H1 (cell line): ENCODE measurements around the gene COA1. TPM values are rescaled to one million over a fixed set of nuclear protein-coding genes. Genes with fewer than 3 reads are reported as not detected.

Experiments
- CTCF ChIA-PET: fragments of 300-600 bp; sonication (Branson Sonifier 250); formaldehyde crosslinking; loops from one replicate; lab custom pipeline; 2021; ENCODE audit not compliant: partially characterized antibody; lab: Charles Lee
- POLR2A ChIA-PET: fragments of 300-600 bp; sonication (Branson Sonifier 250); formaldehyde crosslinking; loops from one replicate; lab custom pipeline; 2021; ENCODE audit warnings: inconsistent platforms; ENCODE audit not compliant: partially characterized antibody; lab: Charles Lee
- DNase-seq, 2 experiments: peaks; one replicate each; pipeline versions ENCODE4 v3.0.0 to v3.0.0-alpha.2; 2010 to 2022; ENCODE audit warnings: low spot score in 2 of 2, low read depth in 1 of 2, mixed read lengths in 1 of 2
- FAIRE-seq: peaks from 2 replicates; lab custom pipeline; 2011; peaks lifted over from hg19 to GRCh38; lab: Jason Lieb, UNC
- H2AFZ ChIP-seq: 2 replicates; pipeline ENCODE4 v1.8.1; 2012; ENCODE audit warnings: low read length, inconsistent platforms
- H2AK5ac ChIP-seq: 2 replicates; pipeline ENCODE4 v1.6.1; 2013; ENCODE audit warnings: low read depth, low read length
- H2BK120ac ChIP-seq: replicated peaks from 2 replicates; pipeline ENCODE3; 2013; ENCODE audit warnings: low read depth, low read length, inconsistent platforms
- H2BK12ac ChIP-seq: 2 replicates; pipeline ENCODE4 v1.6.1; 2013; ENCODE audit warnings: low read depth, low read length
- H2BK15ac ChIP-seq: 2 replicates; pipeline ENCODE4 v1.6.1; 2013; ENCODE audit warnings: low read length
- H2BK20ac ChIP-seq: 2 replicates; pipeline ENCODE4 v1.6.1; 2013; ENCODE audit warnings: low read length
- H2BK5ac ChIP-seq: 2 replicates; pipeline ENCODE4 v1.6.1; 2013; ENCODE audit warnings: low read depth, low read length
- H3K14ac ChIP-seq: 2 replicates; pipeline ENCODE4 v1.6.1; 2013; ENCODE audit warnings: inconsistent platforms; ENCODE audit not compliant: insufficient read length
- H3K18ac ChIP-seq: 2 replicates; pipeline ENCODE4 v1.6.1; 2013; ENCODE audit warnings: low read length; ENCODE audit errors: extremely low read depth
- H3K23ac ChIP-seq: 2 replicates; pipeline ENCODE4 v1.6.1; 2013; ENCODE audit warnings: inconsistent platforms; ENCODE audit not compliant: insufficient read length
- H3K23me2 ChIP-seq: 2 replicates; pipeline ENCODE4 v1.6.1; 2013; ENCODE audit warnings: low read depth, low read length
- H3K27ac ChIP-seq: 2 replicates; pipeline ENCODE4 v1.6.1; 2011; ENCODE audit warnings: low read depth, low read length, inconsistent platforms
- H3K27me3 ChIP-seq, 4 experiments: replicated peaks in 1 of 4; 1 replicate in 1 of 4; 2 replicates in 3 of 4; pipeline versions ENCODE4 v1.6.1 to v1.8.1; 2011 to 2013; ENCODE audit warnings: low read length in 3 of 4, mild to moderate bottlenecking in 3 of 4, inconsistent platforms in 2 of 4, mixed read lengths in 2 of 4, moderate library complexity in 1 of 4; ENCODE audit not compliant: control insufficient read depth in 3 of 4, insufficient read depth in 3 of 4; ENCODE audit errors: extremely low read depth in 1 of 4
- H3K36me3 ChIP-seq, 4 experiments: 2 replicates each; pipeline versions ENCODE4 v1.6.1 to v1.8.1; 2011 to 2013; ENCODE audit warnings: mild to moderate bottlenecking in 4 of 4, low read length in 3 of 4, moderate library complexity in 2 of 4, control low read depth in 1 of 4, inconsistent platforms in 1 of 4; ENCODE audit not compliant: insufficient read depth in 4 of 4, control insufficient read depth in 2 of 4
- H3K4ac ChIP-seq: replicated peaks from 2 replicates; pipeline ENCODE3; 2013; ENCODE audit warnings: low read length, low read depth, mixed read lengths, inconsistent platforms; ENCODE audit not compliant: insufficient read length
- H3K4me1 ChIP-seq, 4 experiments: replicated peaks in 1 of 4; 1 replicate in 1 of 4; 2 replicates in 3 of 4; pipeline versions ENCODE4 v1.6.1 to v1.8.1; 2011 to 2013; ENCODE audit warnings: low read length in 3 of 4, inconsistent platforms in 2 of 4, mixed read lengths in 1 of 4; ENCODE audit not compliant: insufficient read depth in 4 of 4, control insufficient read depth in 3 of 4
- H3K4me2 ChIP-seq, 2 experiments: 2 replicates each; pipeline versions ENCODE4 v1.6.1 to v1.8.1; 2011 to 2013; ENCODE audit warnings: low read depth in 2 of 2, low read length in 2 of 2, control low read depth in 1 of 2, inconsistent platforms in 1 of 2, mild to moderate bottlenecking in 1 of 2; ENCODE audit not compliant: insufficient read depth in 1 of 2
- H3K4me3 ChIP-seq, 4 experiments: fragments of 200-600, 300-600 bp in 1 of 4; sonication (generic), shearing (Covaris generic), sonication (Bioruptor Twin) in 1 of 4; 2 replicates each; pipeline versions ENCODE4 v1.5.1 to v1.8.1; 2011 to 2016; ENCODE audit warnings: low read length in 4 of 4, low read depth in 3 of 4, control low read depth in 2 of 4, inconsistent platforms in 2 of 4, mild to moderate bottlenecking in 2 of 4, mixed read lengths in 1 of 4, moderate library complexity in 1 of 4; ENCODE audit not compliant: insufficient read depth in 2 of 4; ENCODE audit errors: extremely low read depth in 1 of 4
- H3K56ac ChIP-seq: replicated peaks from 2 replicates; pipeline ENCODE3; 2013; ENCODE audit warnings: low read depth, mild to moderate bottlenecking, mixed read lengths, low read length, inconsistent platforms; ENCODE audit not compliant: insufficient read length
- H3K79me1 ChIP-seq: 2 replicates; pipeline ENCODE4 v1.6.1; 2013; ENCODE audit warnings: low read depth, low read length, control low read depth
- H3K79me2 ChIP-seq, 2 experiments: 2 replicates each; pipeline versions ENCODE4 v1.6.1 to v1.8.1; 2012 to 2013; ENCODE audit warnings: low read length in 2 of 2, mild to moderate bottlenecking in 2 of 2, inconsistent platforms in 1 of 2; ENCODE audit not compliant: insufficient read depth in 2 of 2, control insufficient read depth in 1 of 2
- H3K9ac ChIP-seq, 4 experiments: replicated peaks in 1 of 4; 1 replicate in 1 of 4; 2 replicates in 3 of 4; pipeline versions ENCODE4 v1.6.1 to v1.8.1; 2011 to 2013; ENCODE audit warnings: low read depth in 3 of 4, low read length in 3 of 4, control low read depth in 2 of 4, mild to moderate bottlenecking in 2 of 4, moderate library complexity in 2 of 4, inconsistent platforms in 1 of 4; ENCODE audit errors: extremely low read depth in 1 of 4
- H3K9me3 ChIP-seq, 2 experiments: 2 replicates each; pipeline versions ENCODE4 v1.6.1 to v1.8.1; 2012 to 2013; ENCODE audit warnings: mild to moderate bottlenecking in 2 of 2, moderate library complexity in 2 of 2, control low read depth in 1 of 2, inconsistent platforms in 1 of 2, low read depth in 1 of 2, low read length in 1 of 2, mixed read lengths in 1 of 2; ENCODE audit not compliant: insufficient read depth in 2 of 2
- H4K20me1 ChIP-seq, 2 experiments: replicated peaks in 1 of 2; 2 replicates each; pipeline versions ENCODE3 to v1.8.1; 2011 to 2013; ENCODE audit warnings: inconsistent platforms in 2 of 2, low read length in 2 of 2, mild to moderate bottlenecking in 1 of 2; ENCODE audit not compliant: insufficient read depth in 2 of 2, control insufficient read depth in 1 of 2
- H4K5ac ChIP-seq: 2 replicates; pipeline ENCODE4 v1.6.1; 2013; ENCODE audit warnings: low read length, low read depth, mixed read lengths, inconsistent platforms; ENCODE audit not compliant: insufficient read length
- H4K8ac ChIP-seq: 2 replicates; pipeline ENCODE4 v1.8.0; 2013; ENCODE audit warnings: mild to moderate bottlenecking, moderate library complexity, low read length, inconsistent platforms; ENCODE audit not compliant: insufficient read depth; ENCODE audit errors: extremely low read depth
- H4K91ac ChIP-seq: replicated peaks from 2 replicates; pipeline ENCODE3; 2013; ENCODE audit warnings: low read length, mixed read lengths, inconsistent platforms; ENCODE audit not compliant: insufficient read length
- CTBP2 ChIP-seq: IDR thresholded peaks from 2 replicates; pipeline ENCODE4 v1.7.0; 2011; ENCODE audit warnings: borderline replicate concordance, mild to moderate bottlenecking, moderate library complexity, mixed read lengths, low read length; ENCODE audit not compliant: insufficient read depth, insufficient read length
- EZH2 ChIP-seq: fragments of 200-600 bp; sonication (generic); IDR thresholded peaks from 2 replicates; pipeline ENCODE4 v1.7.1; 2012; ENCODE audit warnings: low read depth, mild to moderate bottlenecking, moderate library complexity, low read length, inconsistent platforms; ENCODE audit not compliant: severe bottlenecking
- HDAC6 ChIP-seq: IDR thresholded peaks from one replicate; pipeline ENCODE4 v1.7.1; 2012; ENCODE audit warnings: low read depth, mild to moderate bottlenecking, inconsistent platforms, low read length, moderate library complexity
- JUND ChIP-seq: IDR thresholded peaks from 2 replicates; pipeline ENCODE4 v1.6.1; 2011; ENCODE audit warnings: mild to moderate bottlenecking, improper control_type of control experiment, low read length
- NRF1 ChIP-seq: IDR thresholded peaks from 2 replicates; pipeline ENCODE4 v1.6.1; 2011; ENCODE audit warnings: mild to moderate bottlenecking, low read depth, low read length, improper control_type of control experiment
- SIX5 ChIP-seq: IDR thresholded peaks from 2 replicates; pipeline ENCODE4 v1.6.1; 2011; ENCODE audit warnings: mild to moderate bottlenecking, low read depth, low read length
- TAF1 ChIP-seq: IDR thresholded peaks from 2 replicates; pipeline ENCODE4 v1.6.1; 2011; ENCODE audit warnings: mild to moderate bottlenecking, low read depth, low read length
- WGBS, 2 experiments: shearing (Covaris generic) in 1 of 2; methylation state at CpG; one replicate each; pipeline versions ENCODE4 v1.1.6 to v1.1.7; 2013 to 2015; ENCODE audit warnings: low lambda C conversion rate in 2 of 2, mixed read lengths in 2 of 2, inconsistent platforms in 1 of 2, low coverage in 1 of 2, missing lambda C conversion rate in 1 of 2; ENCODE audit not compliant: insufficient replicate concordance in 2 of 2, insufficient coverage in 1 of 2, insufficient read length in 1 of 2; ENCODE audit errors: extremely low coverage in 1 of 2, missing lambda C conversion rate in 1 of 2; 5-methylcytosine and 5-hydroxymethylcytosine counted together
- polyA plus RNA-seq, 7 experiments: library from polyadenylated mRNA; depleted of rRNA in 3 of 7; stranded (reverse) in 5 of 7; unstranded in 2 of 7; fragments of >200 nt in 5 of 7; fragments of 200-250 nt in 2 of 7; gene quantifications; 1 replicate in 5 of 7; 2 replicates in 1 of 7; 4 replicates in 1 of 7; pipeline versions ENCODE4 v1.2.1 to v1.2.3, GENCODE V29; 2011 to 2013; ENCODE audit warnings: missing spikeins in 2 of 7, mixed read lengths in 2 of 7
- total RNA-seq: library from RNA; stranded (reverse); fragmentation: NEBNext Ultra II Directional; extraction: Animal tissue kit (Norgen Biotek cat#: 25700); gene quantifications from 2 replicates; pipeline ENCODE4 v1.2.1, GENCODE V29; 2021
- TF ChIP-seq, protein P1 (sequence below), 3 experiments: IDR thresholded peaks; 1 replicate in 2 of 3; 2 replicates in 1 of 3; pipeline versions ENCODE4 v1.5.1 to v1.6.1; 2011; ENCODE audit warnings: low read length in 3 of 3, mild to moderate bottlenecking in 3 of 3, inconsistent platforms in 2 of 3, low read depth in 1 of 3, moderate library complexity in 1 of 3; ENCODE audit not compliant: insufficient read depth in 1 of 3; ENCODE audit errors: control extremely low read depth in 1 of 3

Gene COA1
- total and polyA plus RNA-seq, 2 of the 8 experiments (the other 6 are each of a cell fraction or from before 2014, with no cell fraction given), result 98.6 to 143 TPM

DNA sequence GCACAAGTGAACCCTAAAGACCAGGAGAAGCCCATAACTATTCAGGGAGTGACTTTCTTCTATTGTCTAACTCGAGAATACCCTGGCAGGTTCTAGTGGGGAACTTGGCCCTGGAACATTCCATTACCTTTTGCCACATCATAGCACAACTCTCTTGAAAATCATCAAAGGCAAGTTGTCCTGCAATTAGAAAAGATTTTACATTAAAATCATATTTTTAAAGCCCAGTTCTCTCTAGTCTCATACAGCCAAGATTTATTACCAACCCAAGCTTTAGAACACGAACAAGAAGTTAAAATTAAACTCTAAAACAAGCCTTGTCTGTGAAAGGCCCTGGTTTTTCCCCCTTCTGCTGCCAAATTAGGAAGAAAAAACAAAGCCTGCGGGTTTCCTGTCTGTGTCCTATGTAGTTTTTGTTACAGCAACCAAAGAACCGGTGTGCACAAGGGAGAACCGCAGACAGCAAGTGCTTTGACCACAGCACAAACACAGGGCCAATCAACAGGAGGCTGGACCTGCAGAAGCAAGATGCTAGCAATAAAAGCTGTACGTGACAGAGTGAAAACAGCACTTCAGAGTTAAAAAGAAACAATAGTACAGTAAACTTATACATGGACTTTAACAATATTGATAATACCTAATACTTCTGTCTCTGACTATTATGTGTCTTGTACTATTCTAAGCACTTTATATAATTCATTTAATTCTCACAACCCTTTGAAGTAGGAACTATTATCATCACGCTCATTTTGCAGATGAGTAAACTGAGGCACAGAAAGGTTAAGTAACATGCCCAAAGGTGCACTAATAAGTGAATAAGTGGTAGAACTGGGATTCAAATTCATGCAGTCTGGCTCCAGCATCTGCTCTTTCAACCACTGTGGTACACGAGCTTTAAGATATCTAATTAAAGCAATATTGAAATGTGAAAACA, 80.6 kb downstream of the COA1 start:
- H3K56ac ChIP-seq, result no peak overlapping the region
- peaks cover 2% of the 10 kb centered on the region; the same call in 1 of the 2 replicates for H3K79me1 ChIP-seq
- no peak overlapping the region for H3K14ac ChIP-seq
- no peak overlapping the region for H4K91ac ChIP-seq
- H3K27ac ChIP-seq, result no peak overlapping the region
- no peak for TF ChIP-seq JUND
- TF ChIP-seq EZH2, result no peak
- TF ChIP-seq, protein P1, sequence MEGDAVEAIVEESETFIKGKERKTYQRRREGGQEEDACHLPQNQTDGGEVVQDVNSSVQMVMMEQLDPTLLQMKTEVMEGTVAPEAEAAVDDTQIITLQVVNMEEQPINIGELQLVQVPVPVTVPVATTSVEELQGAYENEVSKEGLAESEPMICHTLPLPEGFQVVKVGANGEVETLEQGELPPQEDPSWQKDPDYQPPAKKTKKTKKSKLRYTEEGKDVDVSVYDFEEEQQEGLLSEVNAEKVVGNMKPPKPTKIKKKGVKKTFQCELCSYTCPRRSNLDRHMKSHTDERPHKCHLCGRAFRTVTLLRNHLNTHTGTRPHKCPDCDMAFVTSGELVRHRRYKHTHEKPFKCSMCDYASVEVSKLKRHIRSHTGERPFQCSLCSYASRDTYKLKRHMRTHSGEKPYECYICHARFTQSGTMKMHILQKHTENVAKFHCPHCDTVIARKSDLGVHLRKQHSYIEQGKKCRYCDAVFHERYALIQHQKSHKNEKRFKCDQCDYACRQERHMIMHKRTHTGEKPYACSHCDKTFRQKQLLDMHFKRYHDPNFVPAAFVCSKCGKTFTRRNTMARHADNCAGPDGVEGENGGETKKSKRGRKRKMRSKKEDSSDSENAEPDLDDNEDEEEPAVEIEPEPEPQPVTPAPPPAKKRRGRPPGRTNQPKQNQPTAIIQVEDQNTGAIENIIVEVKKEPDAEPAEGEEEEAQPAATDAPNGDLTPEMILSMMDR (IDR thresholded peaks at IDR 0.05; ENCODE audit: control extremely low read depth in 1 of 3, insufficient read depth in 1 of 3, low read depth in 1 of 3, low read length in 3 of 3), result no peak
- no peak for TF ChIP-seq SIX5
- TF ChIP-seq NRF1, result no peak
- no peak for TF ChIP-seq HDAC6
- no peak for TF ChIP-seq CTBP2
- no peak for TF ChIP-seq TAF1
- H2BK5ac ChIP-seq, result no peak overlapping the region
- no peak overlapping the region for H3K4me3 ChIP-seq
- H2BK120ac ChIP-seq, result no peak overlapping the region
- WGBS, 2 experiments, result 76% methylated on average over 8 of the region's 8 CpGs; no CpG with 5 or more reads in 1 of the 2 experiments
- H3K9me3 ChIP-seq, result no peaks in the 10 kb centered on the region
- H3K23ac ChIP-seq, result no peak overlapping the region
- no peak for FAIRE-seq
- peaks cover 0 to 31% of the 10 kb centered on the region in 2 experiments; a peak in 2 of 4 replicates for H3K79me2 ChIP-seq
- no peak overlapping the region for H2AK5ac ChIP-seq
- H3K18ac ChIP-seq, result no peak overlapping the region
- peaks cover 0 to 3% of the 10 kb centered on the region in 2 experiments for H4K20me1 ChIP-seq
- H3K23me2 ChIP-seq, result no peaks in the 10 kb centered on the region
- POLR2A ChIA-PET, result interaction anchor here (1.0 to 1.8 kb wide), 4 partner anchors 11 to 90 kb away, joined by 3 to 6 read pairs (median 4); partner anchors contain the start of genes COA1 and STK17A
- no peak overlapping the region for H2AFZ ChIP-seq
- peak overlapping the region; percentile 97; the same call in 1 of the 2 replicates for H2BK12ac ChIP-seq
- peaks cover 0 to 29% (median 8%) of the 10 kb centered on the region in 4 experiments; a peak in 3 of 8 replicates for H3K36me3 ChIP-seq
- H3K27me3 ChIP-seq, result no peaks in the 10 kb centered on the region
- H3K4me1 ChIP-seq, result peaks cover 13 to 23% (median 17%) of the 10 kb centered on the region in 4 experiments
- no peak overlapping the region for H4K5ac ChIP-seq
- H3K4me2 ChIP-seq, result no peak overlapping the region
- H2BK15ac ChIP-seq, result no peak overlapping the region
- CTCF ChIA-PET, result interaction anchor here (0.9 to 3.1 kb wide), 3 partner anchors 51 to 66 kb away, joined by 3 to 12 read pairs (median 4); partner anchors contain the start of gene STK17A
- no peak overlapping the region for H4K8ac ChIP-seq
- no peak overlapping the region for H3K9ac ChIP-seq
- no peak overlapping the region for H2BK20ac ChIP-seq
- no peak overlapping the region for H3K4ac ChIP-seq
- no peak for DNase-seq
